ENCODE data around the gene ZNF100. TPM values are rescaled to one million over a fixed set of nuclear protein-coding genes. Genes with fewer than 3 reads are reported as not detected.

Gene ZNF100
- total and polyA plus RNA-seq, 9 of the 15 experiments (the other 6 are each of a cell fraction or from before 2014, with no cell fraction given): 4.5 to 27.2 (median 19.6) TPM

DNA sequence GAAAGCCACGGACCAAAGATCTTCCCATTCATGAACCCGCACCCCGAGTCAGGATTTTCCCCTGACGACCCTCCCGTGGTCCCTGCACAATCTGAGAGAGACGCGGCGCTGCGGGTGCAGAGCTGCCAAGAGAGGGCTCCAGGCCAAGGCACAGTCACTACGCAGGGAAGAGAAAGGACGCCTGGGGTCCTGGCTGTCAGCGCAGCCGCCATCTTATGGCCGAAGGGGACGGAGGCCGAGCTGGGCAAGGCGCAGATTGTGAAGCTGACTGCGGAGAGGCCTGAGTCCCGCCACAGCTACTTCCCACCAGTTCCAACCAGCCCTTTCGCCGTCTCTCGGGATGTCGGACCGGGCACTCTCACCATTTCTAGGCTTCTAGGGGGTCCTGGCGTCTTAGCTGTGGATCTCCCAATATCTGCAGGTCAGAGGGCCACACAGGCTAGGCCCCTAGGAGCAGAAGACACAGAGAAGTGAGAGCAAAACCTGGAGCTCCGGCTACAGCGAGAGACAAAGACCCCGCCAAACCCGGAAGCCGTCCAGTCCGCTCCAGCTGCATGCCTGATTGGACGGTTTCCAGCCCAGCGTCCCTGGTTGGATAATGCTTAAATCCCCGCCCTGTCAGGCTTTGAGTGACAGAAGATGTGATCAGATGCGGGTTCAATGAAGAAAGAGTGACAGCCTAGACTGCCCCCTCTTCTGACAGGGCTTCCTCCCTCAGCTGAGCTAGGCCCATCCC is at the start of gene ZNF100 (continued):
- peak; percentile 84 for TF ChIP-seq SAP30 (IDR thresholded peaks at IDR 0.05; ENCODE audit: borderline replicate concordance, insufficient read depth, low read depth, low read length, poor library complexity, severe bottlenecking)
- TF ChIP-seq BHLHE40 (IDR thresholded peaks at IDR 0.05; ENCODE audit: low read length): no peak
- TF ChIP-seq NBN (IDR thresholded peaks at IDR 0.05; ENCODE audit: low read depth): no peak
- no peak for TF ChIP-seq BRD9 (IDR thresholded peaks at IDR 0.05; ENCODE audit: low read depth, partially characterized antibody)
- TF ChIP-seq TBP (optimal IDR thresholded peaks at IDR 0.05; ENCODE audit: low read depth, low read length): peak; percentile 79
- peak; percentile 92 for TF ChIP-seq POLR2A (conservative IDR thresholded peaks at IDR 0.05)
- TF ChIP-seq HIVEP1 (CRISPR knock-in tag; IDR thresholded peaks at IDR 0.05): no peak
- TF ChIP-seq ZNF316 (IDR thresholded peaks at IDR 0.05): no peak
- peak; percentile 67 for TF ChIP-seq PML (IDR thresholded peaks at IDR 0.05; ENCODE audit: low read length)
- TF ChIP-seq POLR2AphosphoS5 (IDR thresholded peaks at IDR 0.05; ENCODE audit: control insufficient read depth, insufficient read depth, low read depth, low read length): peak; percentile 84
- no peak for TF ChIP-seq CBFA2T2 (conservative IDR thresholded peaks at IDR 0.05)
- TF ChIP-seq ZC3H4 (CRISPR knock-in tag; IDR thresholded peaks at IDR 0.05; ENCODE audit: borderline replicate concordance): no peak
- no peak for TF ChIP-seq DDX20 (tag; IDR thresholded peaks at IDR 0.05; ENCODE audit: low read depth)
- peak; percentile 82 for TF ChIP-seq ZFX (CRISPR knock-in tag; IDR thresholded peaks at IDR 0.05)
- peak; percentile 43 for TF ChIP-seq SP2 (IDR thresholded peaks at IDR 0.05; ENCODE audit: extremely low read depth, low read depth, low read length, poor library complexity, severe bottlenecking)
- TF ChIP-seq, protein P1, sequence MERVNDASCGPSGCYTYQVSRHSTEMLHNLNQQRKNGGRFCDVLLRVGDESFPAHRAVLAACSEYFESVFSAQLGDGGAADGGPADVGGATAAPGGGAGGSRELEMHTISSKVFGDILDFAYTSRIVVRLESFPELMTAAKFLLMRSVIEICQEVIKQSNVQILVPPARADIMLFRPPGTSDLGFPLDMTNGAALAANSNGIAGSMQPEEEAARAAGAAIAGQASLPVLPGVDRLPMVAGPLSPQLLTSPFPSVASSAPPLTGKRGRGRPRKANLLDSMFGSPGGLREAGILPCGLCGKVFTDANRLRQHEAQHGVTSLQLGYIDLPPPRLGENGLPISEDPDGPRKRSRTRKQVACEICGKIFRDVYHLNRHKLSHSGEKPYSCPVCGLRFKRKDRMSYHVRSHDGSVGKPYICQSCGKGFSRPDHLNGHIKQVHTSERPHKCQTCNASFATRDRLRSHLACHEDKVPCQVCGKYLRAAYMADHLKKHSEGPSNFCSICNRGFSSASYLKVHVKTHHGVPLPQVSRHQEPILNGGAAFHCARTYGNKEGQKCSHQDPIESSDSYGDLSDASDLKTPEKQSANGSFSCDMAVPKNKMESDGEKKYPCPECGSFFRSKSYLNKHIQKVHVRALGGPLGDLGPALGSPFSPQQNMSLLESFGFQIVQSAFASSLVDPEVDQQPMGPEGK (CRISPR knock-in tag; IDR thresholded peaks at IDR 0.05; ENCODE audit: borderline replicate concordance): no peak
- no peak for TF ChIP-seq LCOR (CRISPR knock-in tag; IDR thresholded peaks at IDR 0.05)
- TF ChIP-seq SP1 (CRISPR knock-in tag; IDR thresholded peaks at IDR 0.05): peak; percentile 60; the same call in 1 of the 2 replicates
- TF ChIP-seq, protein P2, sequence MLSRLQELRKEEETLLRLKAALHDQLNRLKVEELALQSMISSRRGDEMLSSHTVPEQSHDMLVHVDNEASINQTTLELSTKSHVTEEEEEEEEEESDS (CRISPR knock-in tag; IDR thresholded peaks at IDR 0.05): no peak
- peak; percentile 85 for TF ChIP-seq TAF9B (IDR thresholded peaks at IDR 0.05; ENCODE audit: partially characterized antibody)
- peak; percentile 50 for TF ChIP-seq GABPA (tag; conservative IDR thresholded peaks at IDR 0.05; ENCODE audit: low read depth)
- TF ChIP-seq, protein P3, sequence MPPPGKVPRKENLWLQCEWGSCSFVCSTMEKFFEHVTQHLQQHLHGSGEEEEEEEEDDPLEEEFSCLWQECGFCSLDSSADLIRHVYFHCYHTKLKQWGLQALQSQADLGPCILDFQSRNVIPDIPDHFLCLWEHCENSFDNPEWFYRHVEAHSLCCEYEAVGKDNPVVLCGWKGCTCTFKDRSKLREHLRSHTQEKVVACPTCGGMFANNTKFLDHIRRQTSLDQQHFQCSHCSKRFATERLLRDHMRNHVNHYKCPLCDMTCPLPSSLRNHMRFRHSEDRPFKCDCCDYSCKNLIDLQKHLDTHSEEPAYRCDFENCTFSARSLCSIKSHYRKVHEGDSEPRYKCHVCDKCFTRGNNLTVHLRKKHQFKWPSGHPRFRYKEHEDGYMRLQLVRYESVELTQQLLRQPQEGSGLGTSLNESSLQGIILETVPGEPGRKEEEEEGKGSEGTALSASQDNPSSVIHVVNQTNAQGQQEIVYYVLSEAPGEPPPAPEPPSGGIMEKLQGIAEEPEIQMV (tag; conservative IDR thresholded peaks at IDR 0.05; ENCODE audit: low read depth): no peak
- peak; percentile 91; the same call in 1 of the 2 replicates for TF ChIP-seq BRD4 (IDR thresholded peaks at IDR 0.05)
- TF ChIP-seq ZZZ3 (IDR thresholded peaks at IDR 0.05): no peak
- TF ChIP-seq, protein P4, sequence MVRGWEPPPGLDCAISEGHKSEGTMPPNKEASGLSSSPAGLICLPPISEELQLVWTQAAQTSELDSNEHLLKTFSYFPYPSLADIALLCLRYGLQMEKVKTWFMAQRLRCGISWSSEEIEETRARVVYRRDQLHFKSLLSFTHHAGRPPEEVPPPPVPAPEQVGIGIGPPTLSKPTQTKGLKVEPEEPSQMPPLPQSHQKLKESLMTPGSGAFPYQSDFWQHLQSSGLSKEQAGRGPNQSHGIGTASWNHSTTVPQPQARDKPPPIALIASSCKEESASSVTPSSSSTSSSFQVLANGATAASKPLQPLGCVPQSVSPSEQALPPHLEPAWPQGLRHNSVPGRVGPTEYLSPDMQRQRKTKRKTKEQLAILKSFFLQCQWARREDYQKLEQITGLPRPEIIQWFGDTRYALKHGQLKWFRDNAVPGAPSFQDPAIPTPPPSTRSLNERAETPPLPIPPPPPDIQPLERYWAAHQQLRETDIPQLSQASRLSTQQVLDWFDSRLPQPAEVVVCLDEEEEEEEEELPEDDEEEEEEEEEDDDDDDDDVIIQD (CRISPR knock-in tag; IDR thresholded peaks at IDR 0.05): no peak

Data from K562 (cell line).